ENCODE measurements around the gene DOCK10.
A peak's percentile ranks its signal among the peaks of the same experiment; 100 is the strongest.

The DOCK10 gene

GRCh38 chr2:224973112-224974016, 68.9 kb downstream of the DOCK10 start:
- peak in 1 of 2 donors; percentile 33 for DNase-seq

- DNase-seq = peak in 1 of 2 donors; percentile 26
Observed at GRCh38 chr2:224971214-224971613, 71.1 kb downstream of the DOCK10 start.

DNA sequence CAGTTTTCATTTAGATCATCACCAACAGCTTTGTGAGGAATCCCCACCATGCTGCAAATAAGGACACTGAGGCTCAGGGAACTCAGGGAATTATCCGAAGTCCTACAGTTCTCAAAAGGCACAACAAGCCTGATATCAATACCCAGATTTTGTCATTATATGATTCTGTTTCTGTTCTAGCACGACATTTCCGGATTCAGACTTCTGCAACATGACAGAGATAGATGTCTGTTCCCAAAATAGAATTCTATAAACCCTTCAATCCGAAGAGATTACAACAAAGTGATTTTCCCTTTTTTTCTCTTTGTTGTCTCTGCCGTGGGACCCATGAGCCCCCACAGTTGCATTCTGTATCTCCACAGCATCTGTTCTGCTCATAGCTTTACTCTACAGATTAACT, 72.0 kb downstream of the DOCK10 start:
- no peak for DNase-seq

DNA sequence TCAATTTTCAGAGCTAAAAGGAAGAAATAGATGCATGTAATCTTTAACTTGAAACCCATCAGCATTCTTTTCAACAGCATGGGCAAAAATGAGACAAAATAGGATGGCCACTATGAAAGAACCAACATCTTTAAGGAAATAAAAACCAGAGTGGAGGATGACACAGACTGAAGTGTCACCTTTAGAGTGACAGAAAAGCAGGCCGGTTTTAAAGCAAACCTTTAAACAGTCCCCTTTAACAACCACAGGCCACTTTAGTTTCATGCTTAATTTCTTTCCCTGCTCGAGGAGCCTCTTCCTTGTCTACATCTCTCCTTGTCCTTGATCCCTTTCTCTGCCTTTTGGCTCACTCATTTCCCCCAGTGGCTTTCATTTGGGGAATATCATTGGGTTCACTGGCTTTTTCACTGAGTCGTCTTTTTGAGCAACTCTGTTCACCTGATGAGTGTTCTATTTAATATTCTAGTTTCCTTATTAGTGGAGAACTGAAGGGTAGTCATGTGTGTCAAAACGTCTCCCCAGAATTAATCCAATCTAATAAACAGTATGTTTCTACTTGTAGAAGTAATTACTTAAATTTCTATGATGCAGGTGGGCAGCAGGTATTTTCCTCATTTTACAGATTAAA, 72.5 kb downstream of the DOCK10 start:
- DNase-seq = no peak

DNA sequence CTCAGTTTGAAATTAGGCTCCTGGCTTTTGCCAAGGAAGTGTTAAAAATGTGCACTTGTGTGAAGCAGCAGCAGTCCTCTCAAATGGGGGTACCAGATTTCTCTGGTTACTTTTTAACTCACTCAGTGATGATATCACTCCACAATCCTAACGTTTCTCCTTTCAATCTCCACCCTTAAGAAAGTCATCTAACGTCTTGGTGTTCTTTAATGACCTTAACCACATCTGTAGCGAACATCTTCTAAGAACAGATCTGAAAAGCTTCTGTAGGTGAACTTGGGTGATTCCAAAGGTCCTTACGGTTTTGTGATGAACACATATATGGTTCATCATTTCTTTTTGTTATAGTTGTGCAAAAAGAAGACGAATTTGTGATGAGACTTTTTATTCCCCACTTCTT, 73.2 kb downstream of the DOCK10 start:
- no peak for DNase-seq

DNA sequence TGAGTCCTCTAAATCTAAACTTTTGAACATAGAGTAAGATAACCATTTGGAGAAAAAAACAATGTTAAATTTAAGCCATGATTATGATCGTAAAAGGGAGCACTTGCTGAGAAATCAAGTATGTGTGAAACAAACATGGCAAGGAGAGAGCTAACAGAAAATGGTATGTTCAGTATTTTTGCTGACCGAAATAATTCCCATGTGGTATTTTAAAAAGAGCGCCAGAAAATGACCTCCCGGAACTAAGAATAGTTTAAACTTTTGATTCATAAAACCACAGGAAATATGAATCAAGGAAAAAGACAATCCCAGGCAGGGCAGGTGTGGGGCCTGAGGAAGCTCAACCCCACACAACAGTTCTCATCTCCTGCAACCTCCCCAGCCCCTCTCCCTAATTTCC, 74.2 kb downstream of the DOCK10 start:
- DNase-seq = no peak

DNA sequence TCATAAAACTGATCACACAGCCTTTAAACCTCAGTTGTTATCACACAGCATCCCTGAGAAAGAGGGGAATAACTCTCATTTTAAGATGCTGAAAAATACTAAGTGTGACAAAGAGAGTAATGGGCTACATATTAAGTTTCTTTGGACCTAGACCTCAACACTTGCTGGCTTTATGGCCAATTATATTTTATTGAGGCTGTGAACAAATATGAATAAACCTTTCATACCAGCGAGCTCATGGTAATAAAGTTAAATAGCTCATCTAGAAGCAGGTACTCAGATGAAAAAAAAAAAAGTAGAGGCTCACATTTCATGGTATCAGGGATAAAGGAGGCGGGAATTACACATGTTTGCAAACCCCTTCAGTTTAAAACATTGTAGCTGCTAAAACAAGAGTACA, 75.7 kb downstream of the DOCK10 start:
- DNase-seq = no peak

- DNase-seq = no peak
Observed at GRCh38 chr2:224959556-224959955, 82.7 kb downstream of the DOCK10 start.

- no peak for DNase-seq
Observed at GRCh38 chr2:224958873-224959272, 83.4 kb downstream of the DOCK10 start.

DNA sequence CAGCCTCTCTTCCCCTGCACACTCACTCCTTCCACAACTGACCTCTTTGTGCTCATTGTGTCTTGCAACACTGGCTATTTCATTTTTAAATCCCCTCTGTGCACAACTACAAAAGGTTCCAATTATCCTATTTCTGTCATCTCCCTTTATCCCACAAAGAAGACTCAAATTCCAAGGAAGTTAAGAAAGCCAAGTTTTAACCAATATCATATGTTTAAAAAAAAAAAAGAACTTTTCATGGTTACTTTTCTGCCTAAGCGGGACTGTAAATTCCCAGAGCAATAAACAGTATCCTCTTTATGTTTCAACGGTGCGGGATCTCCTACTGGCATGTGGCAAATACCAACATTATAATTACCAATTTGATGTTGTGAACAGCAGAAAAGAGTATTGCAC, 83.8 kb downstream of the DOCK10 start:
- no peak for DNase-seq

DNA sequence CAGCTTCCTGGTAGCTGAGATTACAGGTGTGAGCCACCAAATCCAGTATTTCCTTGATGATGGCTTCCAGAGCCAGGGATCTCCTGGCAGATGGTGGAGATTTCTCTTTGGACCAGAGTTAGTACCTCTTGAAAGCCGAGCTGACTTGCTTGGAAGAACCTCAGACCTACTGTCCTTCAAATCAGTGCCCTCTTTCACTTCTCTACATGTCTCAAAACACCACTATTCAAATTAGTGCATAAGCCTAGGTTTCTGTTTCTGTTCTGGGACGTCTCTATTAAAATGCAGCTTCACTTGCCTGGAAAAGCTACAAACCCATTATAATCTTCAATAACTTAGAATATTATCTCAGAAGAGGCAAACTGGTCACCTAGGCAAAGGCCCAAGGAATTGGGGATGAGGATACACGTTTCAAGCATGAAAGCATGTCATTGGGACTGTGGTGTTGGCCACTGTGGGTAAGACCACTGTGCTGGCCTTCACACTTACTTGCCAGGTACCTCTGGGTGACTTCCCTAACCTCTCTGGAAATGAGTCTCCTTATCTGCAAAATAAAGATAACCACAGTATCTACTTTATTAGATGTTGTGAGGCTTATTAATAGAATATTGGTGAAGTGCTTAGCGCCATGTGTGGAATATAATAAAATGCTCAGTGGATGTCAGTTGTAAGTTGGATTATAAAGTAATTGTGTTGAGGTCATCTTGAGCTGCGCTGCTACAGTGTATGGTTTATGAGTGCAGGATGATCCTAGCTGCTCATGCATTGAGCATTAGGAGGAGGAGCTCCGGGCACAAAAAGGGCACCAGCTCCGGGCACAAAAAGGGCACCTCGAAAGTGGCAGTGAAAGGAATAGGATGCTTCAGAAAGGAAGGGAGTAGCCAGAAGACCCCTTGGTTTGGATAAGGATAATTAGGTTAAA, 84.5 kb downstream of the DOCK10 start:
- no peak for DNase-seq

GRCh38 chr2:224956706-224957105, 85.6 kb downstream of the DOCK10 start:
- DNase-seq = no peak

DNA sequence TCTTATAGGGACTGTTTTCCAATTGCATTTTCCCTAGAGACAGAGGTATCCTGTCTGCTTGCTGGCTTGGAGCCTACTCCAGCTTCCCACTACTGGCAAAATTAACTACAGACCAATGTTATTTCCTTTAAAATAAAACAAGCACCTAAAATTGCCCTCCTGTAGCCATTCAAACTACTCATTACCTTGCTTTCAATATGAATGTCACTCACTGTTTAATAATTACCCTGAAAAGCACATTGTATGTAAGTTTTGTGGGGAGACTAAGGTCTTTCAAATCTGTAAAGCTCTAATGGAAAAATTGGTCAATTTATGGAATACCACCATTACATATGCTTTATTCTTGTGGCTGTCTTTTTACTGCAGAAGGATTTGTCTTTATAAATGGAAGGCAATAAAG, 87.3 kb downstream of the DOCK10 start:
- no peak for DNase-seq

DNA sequence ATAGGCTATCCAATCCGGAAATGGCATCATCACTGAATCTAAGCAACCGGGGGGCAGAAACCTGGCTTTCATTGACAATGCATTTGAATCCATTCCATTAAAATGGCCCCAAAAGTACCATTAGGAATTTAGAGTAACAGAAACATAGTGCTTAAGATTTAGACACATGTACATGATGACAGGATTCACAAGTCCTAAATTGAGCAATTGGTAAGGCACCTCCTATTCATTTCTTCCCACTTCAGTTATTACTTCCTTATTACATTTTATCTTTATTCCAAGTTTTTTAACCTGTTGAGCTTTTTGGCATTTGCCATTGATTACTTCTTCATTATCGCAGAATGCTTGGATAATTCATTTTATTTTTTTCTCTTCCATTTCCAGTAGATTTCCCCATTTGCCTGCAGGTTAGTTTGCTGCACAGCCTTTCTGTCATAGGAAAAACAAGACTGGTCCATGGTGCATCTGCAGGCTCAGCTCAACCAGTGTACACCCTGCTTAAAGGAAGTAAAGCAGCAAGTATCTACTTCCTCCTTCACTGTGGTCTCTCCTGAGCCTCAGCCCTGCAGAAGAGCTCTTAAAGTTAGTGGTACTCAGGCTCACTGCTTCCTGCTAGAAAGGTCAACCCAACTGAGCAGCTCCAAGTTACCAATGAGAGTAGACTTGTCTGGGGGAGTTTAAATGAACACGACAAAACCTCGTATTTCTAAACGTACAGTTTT, 89.2 kb downstream of the DOCK10 start:
- DNase-seq = peak; percentile 50 to 60

GRCh38 chr2:224951723-224952481, 90.4 kb downstream of the DOCK10 start:
- no peak for DNase-seq

DNA sequence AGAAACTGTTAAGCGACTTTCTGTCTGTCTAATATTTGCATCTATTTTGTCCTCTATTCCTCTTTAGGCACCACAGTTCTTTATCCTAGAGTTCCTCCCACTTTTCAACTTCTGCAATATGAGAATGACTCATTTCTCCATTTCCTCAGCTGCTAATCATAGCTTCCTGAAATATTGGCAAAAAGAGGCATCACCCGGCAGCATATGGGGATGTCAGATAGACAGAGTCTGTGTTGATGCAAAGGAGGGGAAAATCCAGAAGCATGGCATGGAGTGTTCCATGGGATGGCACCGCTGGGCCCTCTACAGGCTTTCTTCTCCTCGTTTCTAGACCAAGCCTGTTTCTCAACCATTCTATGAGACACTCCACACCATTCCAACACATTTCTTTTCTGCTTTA, 93.4 kb downstream of the DOCK10 start:
- peak in 1 of 2 donors; percentile 50 for DNase-seq

DNA sequence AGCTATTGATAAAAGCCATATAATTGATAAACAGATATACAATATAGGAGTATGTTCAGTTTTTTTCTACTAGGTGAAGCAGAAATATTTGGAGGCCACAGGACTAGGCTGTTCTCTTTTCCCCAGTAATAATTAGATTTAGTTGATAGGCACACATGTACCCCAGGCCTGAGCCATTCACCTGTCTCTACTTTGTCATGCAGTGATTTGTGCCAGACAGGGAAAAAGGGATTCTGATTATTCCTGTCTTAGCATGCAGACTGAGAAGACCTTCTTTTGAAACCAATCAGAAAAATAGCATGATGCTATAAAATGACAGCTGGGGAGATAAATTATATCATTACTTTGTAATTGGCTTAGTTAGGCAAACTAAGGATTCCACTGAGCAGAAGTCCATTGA, 94.3 kb downstream of the DOCK10 start:
- no peak for DNase-seq

- DNase-seq = no peak
Observed at GRCh38 chr2:224947566-224947965, 94.7 kb downstream of the DOCK10 start.

DNA sequence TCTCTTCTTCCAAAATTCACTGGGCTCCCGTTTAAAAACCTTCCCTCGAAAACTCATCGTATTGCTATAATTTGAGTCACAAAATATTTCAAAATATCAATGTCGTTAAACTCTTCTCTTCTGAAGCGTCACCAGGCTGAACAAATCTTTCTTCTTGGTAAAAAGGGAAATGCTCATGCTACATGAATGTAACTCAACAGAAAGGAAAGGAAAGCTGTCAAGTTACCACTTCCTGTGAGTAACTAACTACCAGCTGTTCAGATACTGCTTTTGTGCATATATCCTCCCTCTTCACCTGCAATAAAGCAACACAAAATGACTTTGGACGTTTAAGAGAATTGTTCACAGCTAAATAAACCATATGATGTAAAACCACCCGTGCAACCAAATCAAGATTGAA, 95.4 kb downstream of the DOCK10 start:
- DNase-seq = peak in 1 of 2 donors; percentile 71

DNA sequence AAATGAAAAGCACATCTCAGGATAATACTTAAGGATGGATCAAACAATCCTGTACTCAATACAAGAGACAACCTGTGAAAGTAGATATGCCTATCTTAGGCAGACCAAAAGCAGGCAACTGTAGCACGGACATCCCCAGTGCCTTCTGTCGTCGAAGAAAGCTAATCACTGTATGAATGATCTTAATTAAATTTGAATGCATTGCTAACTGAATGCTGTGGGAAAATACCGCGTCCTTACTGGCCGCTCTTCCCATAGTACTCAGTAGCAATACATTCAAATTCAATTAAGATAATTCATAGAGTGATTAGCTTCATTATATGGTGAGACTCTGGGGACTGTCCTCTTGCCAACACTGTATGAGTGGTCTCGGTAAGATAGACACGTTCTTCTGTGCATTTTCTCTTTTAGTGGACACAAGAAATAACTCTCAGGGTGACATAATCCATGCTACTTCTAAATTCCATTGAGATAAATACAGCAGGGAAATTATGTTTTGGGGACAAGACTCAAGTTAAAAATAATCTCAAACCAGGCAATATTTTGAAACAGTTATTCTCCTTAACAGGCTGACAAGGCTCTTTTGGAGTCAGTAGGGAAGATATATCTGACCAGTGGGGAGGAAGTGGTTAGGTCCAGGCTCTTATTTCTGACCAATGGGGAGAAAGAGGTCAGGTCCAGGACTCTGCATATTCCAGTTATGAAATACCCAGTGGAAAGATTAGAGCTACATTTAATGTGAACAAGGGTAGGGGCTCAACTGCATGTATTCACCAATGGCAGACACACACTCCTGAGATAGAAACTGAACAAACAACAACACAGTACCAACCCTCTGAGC, 97.3 kb downstream of the DOCK10 start:
- DNase-seq = no peak

DNA sequence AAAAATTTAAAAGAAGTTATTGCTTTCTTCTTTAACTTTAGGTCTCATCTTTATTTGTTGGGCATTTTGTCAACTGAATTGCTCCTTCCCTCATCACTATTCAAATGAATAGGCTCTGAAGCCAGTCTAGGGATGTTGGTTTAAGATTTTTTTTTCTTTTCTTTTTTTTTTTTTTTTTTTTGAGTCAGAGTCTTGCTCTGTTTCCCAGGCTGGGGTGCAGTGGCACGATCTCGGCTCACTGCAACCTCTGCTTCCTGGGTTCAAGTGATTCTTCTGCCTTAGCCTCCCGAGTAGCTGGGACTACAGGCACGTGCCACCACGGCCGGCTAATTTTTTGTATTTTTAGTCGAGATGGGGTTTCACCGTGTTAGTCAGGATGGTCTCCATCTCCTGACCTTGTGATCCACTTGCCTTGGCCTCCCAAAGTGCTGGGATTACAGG, 98.6 kb downstream of the DOCK10 start:
- DNase-seq = peak in 1 of 2 donors; percentile 45
